Ascending aorta (tissue), 2 donors: ENCODE results near the gene UBA3. TPM values are rescaled to one million over a fixed set of nuclear protein-coding genes. Genes with fewer than 3 reads are reported as not detected.

Source experiments
- DNase-seq, 2 donors: peaks; one replicate each; pipeline ENCODE4 v3.0.0-alpha.2; 2019; ENCODE audit warnings: low spot score in 2 of 2
- H3K27ac ChIP-seq, 2 donors: fragments of 200-600 bp; sonication (generic); one replicate each; pipeline ENCODE4 v1.5.1; 2016 to 2017; ENCODE audit warnings: mild to moderate bottlenecking in 1 of 2
- H3K27me3 ChIP-seq: fragments of 200-600 bp; sonication (generic); one replicate; pipeline ENCODE4 v1.5.1; 2017
- H3K36me3 ChIP-seq, 2 donors: fragments of 200-600 bp; sonication (generic); one replicate each; pipeline ENCODE4 v1.5.1; 2016
- H3K4me1 ChIP-seq, 2 donors: fragments of 200-600 bp; sonication (generic); one replicate each; pipeline ENCODE4 v1.5.1; 2016 to 2017; ENCODE audit warnings: mild to moderate bottlenecking in 1 of 2
- H3K4me3 ChIP-seq, 2 donors: fragments of 200-600 bp; sonication (generic); one replicate each; pipeline ENCODE4 v1.5.1; 2016 to 2017; ENCODE audit warnings: mild to moderate bottlenecking in 1 of 2
- H3K9me3 ChIP-seq, 2 donors: fragments of 200-600 bp; sonication (generic); one replicate each; pipeline ENCODE4 v1.5.1; 2016
- intact Hi-C: fragments of 100-400 bp; cut with DNase I; formaldehyde crosslinking; loops from one replicate; pipeline ENCODE4 v1.15.1; 2023
- total RNA-seq: library from RNA; depleted of rRNA; stranded (reverse); fragments of >200 nt; gene quantifications from one replicate; pipeline ENCODE4 v1.1.0, GENCODE V29; 2016
- TF ChIP-seq, protein P1 (sequence below), 3 experiments: fragments of 200-600 bp in 2 of 3; fragments of 450-650 bp in 1 of 3; sonication (generic) in 2 of 3; IDR thresholded peaks; one replicate each; pipeline ENCODE4 v1.5.1; 2016 to 2019; ENCODE audit warnings: antibody characterized with exemption in 3 of 3, mild to moderate bottlenecking in 1 of 3, moderate library complexity in 1 of 3

UBA3 gene
- total RNA-seq, 1 donor from 2014 or later, result 18.2 TPM

DNA sequence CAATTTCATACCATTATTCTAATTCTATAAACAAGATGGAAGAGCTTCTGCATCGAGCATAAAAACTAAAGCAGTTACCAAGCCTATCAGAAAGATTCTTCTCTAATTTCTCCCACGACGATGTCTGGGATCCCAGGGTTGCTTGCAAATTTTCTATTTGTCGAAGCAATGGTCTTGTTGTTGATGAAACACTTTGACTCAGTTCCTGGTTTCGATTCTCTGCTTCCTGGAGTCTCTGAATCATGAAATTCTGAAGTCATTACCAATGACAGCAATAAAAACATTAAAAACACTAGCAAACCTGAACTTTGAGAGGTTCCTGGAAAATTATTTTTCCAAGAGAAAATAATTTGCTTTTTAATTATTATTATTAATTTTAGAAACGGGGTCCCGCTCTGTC, 46.7 kb downstream of the UBA3 start:
- TF ChIP-seq, protein P1, sequence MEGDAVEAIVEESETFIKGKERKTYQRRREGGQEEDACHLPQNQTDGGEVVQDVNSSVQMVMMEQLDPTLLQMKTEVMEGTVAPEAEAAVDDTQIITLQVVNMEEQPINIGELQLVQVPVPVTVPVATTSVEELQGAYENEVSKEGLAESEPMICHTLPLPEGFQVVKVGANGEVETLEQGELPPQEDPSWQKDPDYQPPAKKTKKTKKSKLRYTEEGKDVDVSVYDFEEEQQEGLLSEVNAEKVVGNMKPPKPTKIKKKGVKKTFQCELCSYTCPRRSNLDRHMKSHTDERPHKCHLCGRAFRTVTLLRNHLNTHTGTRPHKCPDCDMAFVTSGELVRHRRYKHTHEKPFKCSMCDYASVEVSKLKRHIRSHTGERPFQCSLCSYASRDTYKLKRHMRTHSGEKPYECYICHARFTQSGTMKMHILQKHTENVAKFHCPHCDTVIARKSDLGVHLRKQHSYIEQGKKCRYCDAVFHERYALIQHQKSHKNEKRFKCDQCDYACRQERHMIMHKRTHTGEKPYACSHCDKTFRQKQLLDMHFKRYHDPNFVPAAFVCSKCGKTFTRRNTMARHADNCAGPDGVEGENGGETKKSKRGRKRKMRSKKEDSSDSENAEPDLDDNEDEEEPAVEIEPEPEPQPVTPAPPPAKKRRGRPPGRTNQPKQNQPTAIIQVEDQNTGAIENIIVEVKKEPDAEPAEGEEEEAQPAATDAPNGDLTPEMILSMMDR (IDR thresholded peaks at IDR 0.05), result no peak

DNA sequence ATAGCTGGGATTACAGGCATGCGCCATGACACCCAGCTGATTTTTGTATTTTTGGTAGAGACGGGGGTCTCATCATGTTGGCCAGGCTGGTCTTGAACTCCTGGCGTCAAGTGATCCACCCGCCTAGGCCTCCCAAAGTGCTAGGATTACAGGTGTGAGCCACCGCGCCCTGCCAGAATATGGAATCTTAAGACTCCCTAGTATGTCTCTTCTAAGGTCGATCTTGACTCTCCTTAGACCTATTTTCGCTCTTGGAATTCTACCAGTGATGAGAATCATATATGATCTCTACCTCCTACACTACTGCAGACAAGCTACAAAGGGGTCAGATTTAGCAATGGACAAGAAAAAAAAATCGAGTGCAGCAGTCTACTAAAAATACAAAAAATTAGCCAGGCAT, 47.4 kb downstream of the UBA3 start:
- intact Hi-C loops, result no loop called here
- no peak overlapping the region for H3K27ac ChIP-seq
- DNase-seq, result no peak
- peaks cover 66 to 86% of the 10 kb centered on the region in 2 donors for H3K36me3 ChIP-seq
- TF ChIP-seq, protein P1 (IDR thresholded peaks at IDR 0.05), result no peak
- no peaks in the 10 kb centered on the region for H3K9me3 ChIP-seq
- H3K4me1 ChIP-seq, result no peaks in the 10 kb centered on the region
- H3K4me3 ChIP-seq, result no peak overlapping the region
- no peaks in the 10 kb centered on the region for H3K27me3 ChIP-seq

More for the DNA sequence above, 46.7 kb downstream of the UBA3 start:
- Histone ChIP-seq H3K27me3 (no peaks in the 10 kb centered on the region), H3K36me3 (peaks cover 74 to 88% of the 10 kb centered on the region in 2 donors), H3K4me1 (no peaks in the 10 kb centered on the region), H3K27ac (peak overlapping the region in 1 of 2 donors; percentile 27), H3K9me3 (no peaks in the 10 kb centered on the region), H3K4me3 (no peak overlapping the region)
- intact Hi-C loops, result no loop called here
- DNase-seq, result no peak

DNA sequence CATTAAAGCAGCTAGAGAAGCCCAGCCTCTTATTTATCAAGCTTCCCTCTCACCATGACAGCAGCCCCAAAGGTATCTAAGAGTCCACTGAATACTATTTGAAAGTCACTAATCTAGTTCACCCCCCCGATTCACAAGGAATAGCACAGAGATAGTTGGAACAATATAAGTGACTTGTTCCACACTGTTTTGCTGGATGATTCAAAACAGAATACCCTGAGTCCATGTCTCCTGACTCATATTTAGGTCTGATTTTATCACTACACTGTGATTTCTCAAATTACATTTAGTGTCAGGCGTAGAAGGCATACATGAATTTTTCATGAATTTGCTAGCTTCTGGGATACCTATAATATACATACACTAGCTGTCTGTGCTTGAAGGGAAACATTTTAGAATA, 48.0 kb downstream of the UBA3 start:
- Histone ChIP-seq H3K36me3 (peaks cover 63 to 85% of the 10 kb centered on the region in 2 donors), H3K9me3 (no peaks in the 10 kb centered on the region), H3K27ac (peak overlapping the region in 1 of 2 donors; percentile 16), H3K27me3 (no peaks in the 10 kb centered on the region), H3K4me1 (no peaks in the 10 kb centered on the region), H3K4me3 (no peak overlapping the region)
- TF ChIP-seq, protein P1 (IDR thresholded peaks at IDR 0.05), result no peak
- intact Hi-C loops, result no loop called here
- DNase-seq, result no peak

DNA sequence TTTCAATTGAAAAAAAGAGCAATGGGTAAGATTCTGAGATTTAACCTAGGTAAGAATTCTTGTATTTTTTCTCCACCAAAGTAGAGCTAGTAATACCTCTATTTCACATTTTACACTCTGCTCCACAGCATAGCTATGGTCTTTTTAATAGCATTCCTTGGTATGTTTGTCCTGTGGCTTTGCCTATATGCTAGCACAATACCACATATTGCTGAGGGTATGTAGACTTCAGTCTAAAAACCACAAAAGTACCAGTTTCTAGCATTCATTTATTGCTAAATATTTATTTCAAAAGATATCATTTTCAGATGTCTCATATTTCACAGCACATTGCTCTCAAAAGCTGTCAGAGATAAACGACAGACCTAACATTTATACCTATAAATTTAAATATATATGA, 48.5 kb downstream of the UBA3 start:
- intact Hi-C loops, result no loop called here
- TF ChIP-seq, protein P1 (IDR thresholded peaks at IDR 0.05), result no peak
- Histone ChIP-seq H3K36me3 (peaks cover 65 to 85% of the 10 kb centered on the region in 2 donors), H3K4me3 (no peak overlapping the region), H3K27ac (no peak overlapping the region), H3K4me1 (no peaks in the 10 kb centered on the region), H3K27me3 (no peaks in the 10 kb centered on the region), H3K9me3 (no peaks in the 10 kb centered on the region)
- no peak for DNase-seq

DNA sequence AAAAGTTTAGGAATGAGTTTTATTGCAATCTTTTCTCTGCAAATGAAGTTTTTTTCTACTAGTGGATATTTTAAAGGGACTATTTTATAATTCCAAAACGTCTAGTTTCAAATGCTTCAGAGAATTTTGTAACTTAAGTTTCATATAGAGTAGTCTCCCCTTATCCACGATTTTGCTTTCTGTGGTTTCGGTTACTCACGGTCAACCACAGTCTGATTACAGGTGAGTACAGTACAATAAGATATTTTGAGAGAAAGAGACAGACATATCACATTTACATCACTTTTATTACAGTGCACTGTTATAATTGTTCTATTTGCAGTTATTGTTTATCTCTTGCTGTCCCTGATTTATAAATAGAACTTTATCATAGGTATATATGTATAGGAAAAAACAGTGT, 59.3 kb downstream of the UBA3 start:
- H3K4me1 ChIP-seq, result no peaks in the 10 kb centered on the region
- H3K9me3 ChIP-seq, result no peaks in the 10 kb centered on the region
- no peak overlapping the region for H3K27ac ChIP-seq
- no peak for DNase-seq
- H3K4me3 ChIP-seq, result no peak overlapping the region
- TF ChIP-seq, protein P1 (IDR thresholded peaks at IDR 0.05), result no peak
- peaks cover 21 to 26% of the 10 kb centered on the region in 2 donors for H3K36me3 ChIP-seq
- intact Hi-C loops, result no loop called here
- no peaks in the 10 kb centered on the region for H3K27me3 ChIP-seq

DNA sequence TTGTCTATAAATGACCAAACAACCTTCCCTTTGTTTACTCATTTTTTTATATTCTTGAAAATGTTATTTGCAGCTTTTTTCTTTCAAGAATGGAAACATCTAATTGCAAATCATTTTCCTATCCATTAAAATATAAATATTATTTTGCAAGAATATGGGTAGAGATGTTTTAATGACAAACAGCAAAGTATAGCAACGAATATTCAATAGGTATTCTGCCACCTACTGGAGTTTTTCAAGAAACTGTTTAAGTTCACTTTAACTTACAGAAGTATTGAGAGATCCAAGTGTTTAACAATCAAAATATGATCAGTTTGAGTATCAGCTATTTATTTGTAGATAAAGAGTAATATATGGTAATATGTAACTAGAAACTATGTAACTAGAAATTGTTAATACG, 59.7 kb downstream of the UBA3 start:
- intact Hi-C loops, result no loop called here
- H3K36me3 ChIP-seq, result peaks cover 17 to 21% of the 10 kb centered on the region in 2 donors
- H3K27me3 ChIP-seq, result no peaks in the 10 kb centered on the region
- H3K4me3 ChIP-seq, result no peak overlapping the region
- DNase-seq, result no peak
- no peak overlapping the region for H3K27ac ChIP-seq
- H3K4me1 ChIP-seq, result no peaks in the 10 kb centered on the region
- H3K9me3 ChIP-seq, result no peaks in the 10 kb centered on the region
- TF ChIP-seq, protein P1 (IDR thresholded peaks at IDR 0.05), result peak in 2 of 3 experiments; percentile 12 to 29
